Adrenal gland (tissue), 5 donors: ENCODE results near the gene SHB.

Experiments used
- CTCF ChIP-seq, 6 experiments: fragments of 450-650 bp in 4 of 6; fragments of 200-600 bp in 2 of 6; sonication (generic) in 1 of 6; IDR thresholded peaks; 1 replicate in 5 of 6; 2 replicates in 1 of 6; pipeline versions ENCODE4 v1.5.1 to v1.8.0; 2016 to 2021; ENCODE audit warnings: antibody characterized with exemption in 6 of 6, mild to moderate bottlenecking in 2 of 6, moderate library complexity in 1 of 6
- POLR2A ChIP-seq, 2 donors: fragments of 450-650 bp; IDR thresholded peaks; one replicate each; pipeline ENCODE4 v1.6.1; 2017; ENCODE audit warnings: antibody characterized with exemption in 2 of 2, mild to moderate bottlenecking in 2 of 2, moderate library complexity in 1 of 2
- donor health status: DM: no; HTN: no; CAD: no.

- no peak for TF ChIP-seq CTCF (IDR thresholded peaks at IDR 0.05)
- no peak for TF ChIP-seq POLR2A (IDR thresholded peaks at IDR 0.05)
These were observed 23.1 kb upstream of the SHB start for GRCh38 chr9:38092200-38092524.
